H1 (cell line): ENCODE measurements around the gene PLEK. TPM values are rescaled to one million over a fixed set of nuclear protein-coding genes. Genes with fewer than 3 reads are reported as not detected.

ENCODE experiments used
- CHD1 ChIP-seq: IDR thresholded peaks from 2 replicates; pipeline ENCODE4 v1.6.1; 2012; ENCODE audit warnings: low read depth, low read length, improper control_type of control experiment
- CHD7 ChIP-seq: fragments of 300-600 bp; sonication (generic); IDR thresholded peaks from 2 replicates; pipeline ENCODE4 v1.7.1; 2012; ENCODE audit warnings: low read length, moderate library complexity, mild to moderate bottlenecking, inconsistent platforms; ENCODE audit not compliant: insufficient replicate concordance
- KDM1A ChIP-seq: fragments of 200-600, 300-600 bp; sonication (generic); IDR thresholded peaks from 2 replicates; pipeline ENCODE4 v1.7.1; 2016; ENCODE audit warnings: mild to moderate bottlenecking, low read length, borderline replicate concordance
- MAX ChIP-seq: IDR thresholded peaks from 2 replicates; pipeline ENCODE4 v1.6.1; 2012; ENCODE audit warnings: inconsistent platforms
- SIRT6 ChIP-seq: IDR thresholded peaks from one replicate; pipeline ENCODE4 v1.7.1; 2012; ENCODE audit warnings: low read length, inconsistent platforms
- SRF ChIP-seq: IDR thresholded peaks from 2 replicates; pipeline ENCODE4 v1.6.1; 2011; ENCODE audit warnings: mild to moderate bottlenecking, low read depth, low read length, moderate library complexity
- TBP ChIP-seq: IDR thresholded peaks from 2 replicates; pipeline ENCODE4 v1.6.1; 2011; ENCODE audit warnings: low read depth, low read length, improper control_type of control experiment
- ZNF274 ChIP-seq: IDR thresholded peaks from 2 replicates; pipeline ENCODE4 v1.7.0; 2012; ENCODE audit warnings: low read length, borderline replicate concordance; ENCODE audit errors: extremely low read depth
- polyA plus RNA-seq, 7 experiments: library from polyadenylated mRNA; depleted of rRNA in 3 of 7; stranded (reverse) in 5 of 7; unstranded in 2 of 7; fragments of >200 nt in 5 of 7; fragments of 200-250 nt in 2 of 7; gene quantifications; 1 replicate in 5 of 7; 2 replicates in 1 of 7; 4 replicates in 1 of 7; pipeline versions ENCODE4 v1.2.1 to v1.2.3, GENCODE V29; 2011 to 2013; ENCODE audit warnings: missing spikeins in 2 of 7, mixed read lengths in 2 of 7
- total RNA-seq: library from RNA; stranded (reverse); fragmentation: NEBNext Ultra II Directional; extraction: Animal tissue kit (Norgen Biotek cat#: 25700); gene quantifications from 2 replicates; pipeline ENCODE4 v1.2.1, GENCODE V29; 2021

PLEK gene
- total and polyA plus RNA-seq, 2 of the 8 experiments (the other 6 are each of a cell fraction or from before 2014, with no cell fraction given): not detected

DNA sequence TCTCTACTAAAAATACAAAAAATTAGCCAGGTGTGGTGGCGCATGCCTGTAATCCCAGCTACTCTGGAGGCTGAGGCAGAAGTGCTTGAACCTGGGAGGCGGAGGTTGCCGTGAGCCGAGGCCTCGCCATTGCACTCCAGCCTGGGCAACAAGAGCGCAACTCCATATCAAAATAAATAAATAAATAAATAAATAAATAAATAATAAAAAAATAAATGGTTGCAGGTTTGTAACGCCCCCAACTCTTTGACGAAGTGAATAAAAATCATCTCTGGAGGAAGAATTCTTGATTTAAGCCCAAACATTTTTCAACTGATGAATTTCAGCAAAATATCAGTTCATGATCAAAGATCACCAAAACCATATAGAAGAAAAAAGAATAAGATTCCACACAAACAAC is 32.1 kb upstream of the PLEK start (continued):
- TF ChIP-seq CHD7 (no peak), ZNF274 (no peak), SRF (no peak), CHD1 (no peak), SIRT6 (no peak), TBP (no peak), KDM1A (no peak), MAX (no peak)
- TF ChIP-seq, all 59 proteins: peak for 0
